HuH-7 (cell line): ENCODE measurements around the gene SDK1.
A peak's percentile ranks its signal among the peaks of the same experiment; 100 is the strongest.

ENCODE experiments used
- DNase-seq: peaks from one replicate; pipeline ENCODE4 v3.0.0; 2011; ENCODE audit warnings: low spot score

SDK1 gene

GRCh38 chr7:3888096-3888495, 587.0 kb downstream of the SDK1 start:
- no peak for DNase-seq

GRCh38 chr7:3892157-3892556, 591.1 kb downstream of the SDK1 start:
- no peak for DNase-seq

- DNase-seq, result no peak
Observed at GRCh38 chr7:3892686-3893085, 591.6 kb downstream of the SDK1 start.

GRCh38 chr7:3893151-3893788, 592.2 kb downstream of the SDK1 start:
- no peak for DNase-seq

GRCh38 chr7:3893789-3894153, 592.7 kb downstream of the SDK1 start:
- DNase-seq, result no peak

- DNase-seq, result no peak
Observed at GRCh38 chr7:3895341-3896116, 594.5 kb downstream of the SDK1 start.

GRCh38 chr7:3896169-3896765, 595.2 kb downstream of the SDK1 start:
- no peak for DNase-seq

GRCh38 chr7:3897430-3898372, 596.6 kb downstream of the SDK1 start:
- peak; percentile 17 for DNase-seq

- DNase-seq, result no peak
Observed at GRCh38 chr7:3899559-3899991, 598.5 kb downstream of the SDK1 start.

GRCh38 chr7:3908153-3908552, 607.1 kb downstream of the SDK1 start:
- DNase-seq, result no peak

GRCh38 chr7:3909128-3909527, 608.1 kb downstream of the SDK1 start:
- DNase-seq, result no peak

- no peak for DNase-seq
Observed at GRCh38 chr7:3910054-3910453, 609.0 kb downstream of the SDK1 start.

- DNase-seq, result no peak
Observed at GRCh38 chr7:3911685-3912084, 610.6 kb downstream of the SDK1 start.

- no peak for DNase-seq
Observed at GRCh38 chr7:3912291-3912690, 611.2 kb downstream of the SDK1 start.

GRCh38 chr7:3914051-3914775, 613.2 kb downstream of the SDK1 start:
- DNase-seq, result no peak

- no peak for DNase-seq
Observed at GRCh38 chr7:3915337-3915878, 614.4 kb downstream of the SDK1 start.

GRCh38 chr7:3916146-3916545, 615.1 kb downstream of the SDK1 start:
- DNase-seq, result no peak

- no peak for DNase-seq
Observed at GRCh38 chr7:3917436-3917835, 616.4 kb downstream of the SDK1 start.

- no peak for DNase-seq
Observed at GRCh38 chr7:3918576-3918975, 617.5 kb downstream of the SDK1 start.

- peak; percentile 19 for DNase-seq
Observed at GRCh38 chr7:3922175-3922635, 621.2 kb downstream of the SDK1 start.

GRCh38 chr7:3923307-3923918, 622.4 kb downstream of the SDK1 start:
- DNase-seq, result no peak
